IPS DF 19.7 (cell line): ENCODE data around the gene CDK14.

Source experiments
- DNase-seq: peaks from one replicate; pipeline ENCODE4 v3.0.0-alpha.2; 2013; ENCODE audit warnings: low read depth, low spot score

CDK14 gene

DNA sequence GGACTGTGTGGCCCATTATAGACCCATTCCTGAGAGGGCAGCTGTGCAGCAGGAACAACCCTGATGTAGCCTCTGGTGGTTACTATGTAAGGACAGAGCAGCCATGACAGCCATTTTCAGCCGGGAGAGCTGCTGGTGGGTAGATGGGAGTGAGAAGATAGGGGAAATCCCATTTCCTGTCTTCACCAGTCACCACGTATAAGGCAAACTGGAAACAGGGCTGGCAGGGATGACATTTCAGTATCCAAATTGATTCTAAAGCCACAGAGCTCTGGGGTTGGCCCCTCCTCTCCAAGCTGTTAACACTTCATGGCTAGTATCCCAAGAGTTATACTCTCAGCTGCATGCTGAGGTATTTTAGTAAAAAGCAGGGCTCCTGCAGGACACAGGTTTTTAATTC lies 652.9 kb downstream of the CDK14 start:
- DNase-seq = no peak

DNA sequence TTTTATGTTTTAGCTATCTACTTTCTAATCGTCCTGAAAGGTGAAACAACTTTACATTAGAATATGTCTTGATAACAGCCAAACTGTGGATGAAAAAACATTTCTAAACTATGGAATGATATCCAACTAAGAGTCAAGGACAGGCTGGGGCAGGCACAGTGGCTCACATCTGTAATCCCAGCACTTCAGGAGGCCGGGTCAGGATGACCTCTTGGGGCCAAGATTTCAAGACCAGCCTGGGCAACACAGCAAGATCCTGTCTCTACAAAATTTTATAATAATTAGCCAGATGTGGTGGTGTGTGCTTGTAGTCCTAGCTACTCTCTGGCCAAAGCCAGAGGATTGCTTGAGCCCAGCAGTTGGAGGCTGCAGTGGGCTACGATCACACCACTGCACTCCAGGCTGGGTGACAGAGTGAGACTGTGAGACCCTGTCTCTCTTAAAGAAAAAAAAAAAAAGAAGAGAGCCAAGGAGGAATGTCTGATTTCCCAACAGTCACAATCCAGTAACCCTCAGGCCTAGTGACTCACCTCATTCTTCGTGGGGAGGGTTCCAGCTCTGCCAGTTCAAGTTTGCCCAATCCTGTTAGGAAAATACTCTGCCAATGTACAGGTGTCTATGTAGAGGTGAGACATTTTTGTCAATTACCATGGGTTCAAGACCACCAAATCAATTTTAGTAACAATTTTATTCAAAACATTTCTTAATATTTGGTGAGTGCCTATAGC lies 653.5 kb downstream of the CDK14 start:
- no peak for DNase-seq

DNA sequence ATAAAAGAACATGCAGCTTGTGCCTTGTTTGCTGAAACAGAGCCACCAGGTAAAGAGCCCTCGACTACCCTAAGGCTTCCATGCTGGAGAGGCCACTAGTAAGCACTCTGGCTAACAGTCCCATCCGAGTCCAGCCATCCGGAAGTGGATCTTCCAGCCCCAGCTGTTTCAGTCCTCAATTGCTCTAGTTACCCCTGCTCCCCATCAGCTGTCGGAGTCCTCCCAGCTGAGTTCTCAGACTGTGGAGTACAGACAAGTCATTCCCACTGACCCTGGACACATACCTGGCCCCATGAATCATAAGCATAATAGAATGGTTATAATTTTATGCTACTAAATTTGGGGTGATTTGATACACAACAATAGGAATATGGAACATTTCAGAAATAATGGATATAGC lies 654.6 kb downstream of the CDK14 start:
- no peak for DNase-seq

DNA sequence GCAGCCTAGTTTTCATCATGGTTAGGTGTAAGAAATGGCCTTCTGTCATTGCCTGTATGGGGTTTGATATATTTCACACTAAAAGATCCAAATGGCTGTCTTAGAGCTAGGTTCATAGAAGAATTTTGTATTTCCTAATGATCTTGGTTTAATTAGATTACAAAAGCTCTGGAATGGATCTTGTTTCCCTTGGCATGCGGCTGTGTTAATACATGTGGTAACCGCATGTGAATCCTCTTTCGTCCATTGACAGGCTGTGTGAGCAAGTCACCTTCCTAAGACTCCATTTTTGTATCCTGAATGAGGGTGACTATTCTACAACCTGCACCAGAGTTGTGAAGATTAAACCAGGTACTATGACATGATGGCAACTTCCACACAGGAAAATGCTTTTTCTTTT lies 655.8 kb downstream of the CDK14 start:
- DNase-seq = no peak
